ENCODE data around the gene BEAN1. TPM values are rescaled to one million over a fixed set of nuclear protein-coding genes. Genes with fewer than 3 reads are reported as not detected.

The BEAN1 gene
- polyA plus RNA-seq, 1 of the 3 experiments (the other 2 are of a cell fraction) = 0.07 TPM

DNA sequence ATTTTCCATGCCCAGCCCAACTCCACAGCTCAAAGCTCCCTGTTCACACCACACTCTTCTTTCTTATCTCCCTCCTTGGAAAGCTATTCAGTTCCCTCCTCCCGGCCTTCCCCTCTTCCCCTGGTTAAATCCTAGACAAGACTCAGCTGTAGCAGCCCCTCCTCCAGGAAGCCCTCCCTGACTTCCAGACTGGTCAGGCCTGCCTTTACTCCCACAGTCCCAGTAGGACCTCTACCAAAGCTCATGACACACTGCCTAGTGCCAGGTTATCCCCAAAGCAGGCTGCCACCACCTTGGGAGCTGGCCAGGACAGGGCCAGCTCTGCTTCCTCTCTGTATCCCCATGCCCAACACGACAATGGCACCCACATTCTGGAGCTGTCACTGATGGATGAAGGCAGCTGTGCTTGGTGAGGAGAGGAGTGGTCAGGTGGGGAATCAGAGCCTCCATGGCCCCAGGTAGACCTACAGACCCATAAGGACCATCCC, 50.0 kb downstream of the BEAN1 start (continued):
- TF ChIP-seq, protein P1, sequence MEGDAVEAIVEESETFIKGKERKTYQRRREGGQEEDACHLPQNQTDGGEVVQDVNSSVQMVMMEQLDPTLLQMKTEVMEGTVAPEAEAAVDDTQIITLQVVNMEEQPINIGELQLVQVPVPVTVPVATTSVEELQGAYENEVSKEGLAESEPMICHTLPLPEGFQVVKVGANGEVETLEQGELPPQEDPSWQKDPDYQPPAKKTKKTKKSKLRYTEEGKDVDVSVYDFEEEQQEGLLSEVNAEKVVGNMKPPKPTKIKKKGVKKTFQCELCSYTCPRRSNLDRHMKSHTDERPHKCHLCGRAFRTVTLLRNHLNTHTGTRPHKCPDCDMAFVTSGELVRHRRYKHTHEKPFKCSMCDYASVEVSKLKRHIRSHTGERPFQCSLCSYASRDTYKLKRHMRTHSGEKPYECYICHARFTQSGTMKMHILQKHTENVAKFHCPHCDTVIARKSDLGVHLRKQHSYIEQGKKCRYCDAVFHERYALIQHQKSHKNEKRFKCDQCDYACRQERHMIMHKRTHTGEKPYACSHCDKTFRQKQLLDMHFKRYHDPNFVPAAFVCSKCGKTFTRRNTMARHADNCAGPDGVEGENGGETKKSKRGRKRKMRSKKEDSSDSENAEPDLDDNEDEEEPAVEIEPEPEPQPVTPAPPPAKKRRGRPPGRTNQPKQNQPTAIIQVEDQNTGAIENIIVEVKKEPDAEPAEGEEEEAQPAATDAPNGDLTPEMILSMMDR (IDR thresholded peaks at IDR 0.05) = no peak
- no peak for TF ChIP-seq RXRA (IDR thresholded peaks at IDR 0.05; ENCODE audit: borderline replicate concordance, low read depth)
- TF ChIP-seq, protein P2, sequence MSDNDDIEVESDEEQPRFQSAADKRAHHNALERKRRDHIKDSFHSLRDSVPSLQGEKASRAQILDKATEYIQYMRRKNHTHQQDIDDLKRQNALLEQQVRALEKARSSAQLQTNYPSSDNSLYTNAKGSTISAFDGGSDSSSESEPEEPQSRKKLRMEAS (IDR thresholded peaks at IDR 0.05; ENCODE audit: low read depth) = no peak
- no peak for TF ChIP-seq TEAD4 (IDR thresholded peaks at IDR 0.05; ENCODE audit: borderline replicate concordance, insufficient read depth)
- TF ChIP-seq FOXJ3 (CRISPR knock-in tag; IDR thresholded peaks at IDR 0.05) = no peak

DNA sequence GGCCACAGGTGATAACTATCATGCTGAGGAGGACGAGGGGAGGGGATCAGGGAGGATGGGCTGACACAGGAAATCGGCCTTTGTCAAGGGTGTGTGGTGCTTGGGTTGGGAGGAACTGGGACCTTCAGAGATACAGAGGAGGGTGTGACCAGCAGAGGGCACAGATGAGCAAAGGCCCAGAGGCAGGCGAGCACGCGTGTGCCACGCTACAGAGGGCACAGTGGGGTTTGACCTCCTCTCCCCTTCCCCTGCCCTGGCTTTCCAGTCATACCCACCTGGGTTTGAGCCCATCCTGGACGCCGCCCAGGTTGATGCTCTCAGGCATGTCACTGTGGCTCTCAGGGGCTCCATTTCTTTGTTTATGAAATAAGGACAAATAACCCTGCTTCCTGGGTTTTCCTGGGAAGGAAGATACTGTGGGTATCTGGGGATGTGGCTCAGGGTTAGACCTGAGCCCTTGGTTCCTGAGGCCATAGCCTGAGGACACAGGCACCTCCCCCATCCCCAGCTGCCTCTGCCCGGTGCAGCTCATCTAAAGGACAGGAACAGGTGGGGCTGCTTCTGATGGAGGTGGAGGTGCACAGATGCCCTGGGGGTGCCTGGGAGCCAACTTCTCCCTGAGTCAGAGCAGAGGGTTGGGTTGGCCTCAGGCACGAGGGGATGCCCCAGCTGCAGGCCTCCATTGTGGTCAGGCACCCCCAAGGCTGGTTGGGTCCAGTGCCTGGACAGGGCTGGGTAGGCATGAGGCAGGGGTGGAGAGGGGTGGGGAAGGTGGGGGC, 51.8 kb downstream of the BEAN1 start:
- Histone ChIP-seq H3K9ac (no peak overlapping the region), H3K27me3 (ENCODE audit: insufficient read depth) (no peaks in the 10 kb centered on the region), H3K9me2 (no peaks in the 10 kb centered on the region), H3K36me3 (replicated peaks in 1 of 2; ENCODE audit: control insufficient read depth in 1 of 2, insufficient read depth in 2 of 2, low read length in 1 of 2) (no peaks in the 10 kb centered on the region), H3K9me3 (no peaks in the 10 kb centered on the region), H4K20me1 (ENCODE audit: insufficient read depth) (no peaks in the 10 kb centered on the region), H3K4me2 (no peak overlapping the region), H3K4me3 (ENCODE audit: low read depth in 2 of 2, low read length in 1 of 2) (no peak overlapping the region), H3K27ac (ENCODE audit: low read depth in 2 of 2, low read length in 1 of 2) (no peak overlapping the region), H3K4me1 (ENCODE audit: control insufficient read depth in 1 of 2, insufficient read depth in 2 of 2, low read depth in 1 of 2, low read length in 1 of 2) (peaks cover 0 to 2% of the 10 kb centered on the region in 2 experiments; a peak in 1 of 4 replicates), H3F3A (replicated peaks; ENCODE audit: insufficient read depth) (peaks cover 4% of the 10 kb centered on the region), H3K79me2 (ENCODE audit: insufficient read depth) (no peaks in the 10 kb centered on the region), H2AFZ (ENCODE audit: low read depth) (no peak overlapping the region)
- CTCF ChIA-PET = interaction anchor here (0.9 to 22.3 kb wide), 4 partner anchors 11 to 76 kb away, joined by 3 to 299 read pairs (median 3); no protein-coding TSS in a partner anchor
- DNase-seq = peak; percentile 77
- WGBS (ENCODE audit: low lambda C conversion rate) = 52% methylated on average over 8 of the region's 10 CpGs
- POLR2A ChIA-PET = no interaction called here
- no peak for TF ChIP-seq RFX5 (IDR thresholded peaks at IDR 0.05; ENCODE audit: low read length)
- TF ChIP-seq SMC3 (IDR thresholded peaks at IDR 0.05; ENCODE audit: low read depth, low read length) = peak; percentile 40
- TF ChIP-seq, protein P3, sequence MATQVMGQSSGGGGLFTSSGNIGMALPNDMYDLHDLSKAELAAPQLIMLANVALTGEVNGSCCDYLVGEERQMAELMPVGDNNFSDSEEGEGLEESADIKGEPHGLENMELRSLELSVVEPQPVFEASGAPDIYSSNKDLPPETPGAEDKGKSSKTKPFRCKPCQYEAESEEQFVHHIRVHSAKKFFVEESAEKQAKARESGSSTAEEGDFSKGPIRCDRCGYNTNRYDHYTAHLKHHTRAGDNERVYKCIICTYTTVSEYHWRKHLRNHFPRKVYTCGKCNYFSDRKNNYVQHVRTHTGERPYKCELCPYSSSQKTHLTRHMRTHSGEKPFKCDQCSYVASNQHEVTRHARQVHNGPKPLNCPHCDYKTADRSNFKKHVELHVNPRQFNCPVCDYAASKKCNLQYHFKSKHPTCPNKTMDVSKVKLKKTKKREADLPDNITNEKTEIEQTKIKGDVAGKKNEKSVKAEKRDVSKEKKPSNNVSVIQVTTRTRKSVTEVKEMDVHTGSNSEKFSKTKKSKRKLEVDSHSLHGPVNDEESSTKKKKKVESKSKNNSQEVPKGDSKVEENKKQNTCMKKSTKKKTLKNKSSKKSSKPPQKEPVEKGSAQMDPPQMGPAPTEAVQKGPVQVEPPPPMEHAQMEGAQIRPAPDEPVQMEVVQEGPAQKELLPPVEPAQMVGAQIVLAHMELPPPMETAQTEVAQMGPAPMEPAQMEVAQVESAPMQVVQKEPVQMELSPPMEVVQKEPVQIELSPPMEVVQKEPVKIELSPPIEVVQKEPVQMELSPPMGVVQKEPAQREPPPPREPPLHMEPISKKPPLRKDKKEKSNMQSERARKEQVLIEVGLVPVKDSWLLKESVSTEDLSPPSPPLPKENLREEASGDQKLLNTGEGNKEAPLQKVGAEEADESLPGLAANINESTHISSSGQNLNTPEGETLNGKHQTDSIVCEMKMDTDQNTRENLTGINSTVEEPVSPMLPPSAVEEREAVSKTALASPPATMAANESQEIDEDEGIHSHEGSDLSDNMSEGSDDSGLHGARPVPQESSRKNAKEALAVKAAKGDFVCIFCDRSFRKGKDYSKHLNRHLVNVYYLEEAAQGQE (IDR thresholded peaks at IDR 0.05; ENCODE audit: low read depth, low read length) = no peak
- TF ChIP-seq, protein P4, sequence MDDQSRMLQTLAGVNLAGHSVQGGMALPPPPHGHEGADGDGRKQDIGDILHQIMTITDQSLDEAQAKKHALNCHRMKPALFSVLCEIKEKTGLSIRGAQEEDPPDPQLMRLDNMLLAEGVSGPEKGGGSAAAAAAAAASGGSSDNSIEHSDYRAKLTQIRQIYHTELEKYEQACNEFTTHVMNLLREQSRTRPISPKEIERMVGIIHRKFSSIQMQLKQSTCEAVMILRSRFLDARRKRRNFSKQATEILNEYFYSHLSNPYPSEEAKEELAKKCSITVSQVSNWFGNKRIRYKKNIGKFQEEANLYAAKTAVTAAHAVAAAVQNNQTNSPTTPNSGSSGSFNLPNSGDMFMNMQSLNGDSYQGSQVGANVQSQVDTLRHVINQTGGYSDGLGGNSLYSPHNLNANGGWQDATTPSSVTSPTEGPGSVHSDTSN (IDR thresholded peaks at IDR 0.05) = no peak
- no peak for TF ChIP-seq TCF12 (IDR thresholded peaks at IDR 0.05)
- TF ChIP-seq RXRA (IDR thresholded peaks at IDR 0.05; ENCODE audit: borderline replicate concordance, low read depth) = no peak
- no peak for TF ChIP-seq POLR2AphosphoS5 (IDR thresholded peaks at IDR 0.05; ENCODE audit: low read depth, low read length)
- peak; percentile 38 for TF ChIP-seq RAD21 (IDR thresholded peaks at IDR 0.05; ENCODE audit: low read length)
- TF ChIP-seq FOXM1 (IDR thresholded peaks at IDR 0.05; ENCODE audit: low read depth) = no peak
- TF ChIP-seq, protein P1 (IDR thresholded peaks at IDR 0.05) = peak; percentile 60
- TF ChIP-seq, protein P5, sequence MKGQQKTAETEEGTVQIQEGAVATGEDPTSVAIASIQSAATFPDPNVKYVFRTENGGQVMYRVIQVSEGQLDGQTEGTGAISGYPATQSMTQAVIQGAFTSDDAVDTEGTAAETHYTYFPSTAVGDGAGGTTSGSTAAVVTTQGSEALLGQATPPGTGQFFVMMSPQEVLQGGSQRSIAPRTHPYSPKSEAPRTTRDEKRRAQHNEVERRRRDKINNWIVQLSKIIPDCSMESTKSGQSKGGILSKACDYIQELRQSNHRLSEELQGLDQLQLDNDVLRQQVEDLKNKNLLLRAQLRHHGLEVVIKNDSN (IDR thresholded peaks at IDR 0.05; ENCODE audit: borderline replicate concordance, low read depth) = no peak
- TF ChIP-seq GATA2 (CRISPR knock-in tag; IDR thresholded peaks at IDR 0.05) = no peak
- no peak for TF ChIP-seq MEF2A (IDR thresholded peaks at IDR 0.05; ENCODE audit: borderline replicate concordance, low read depth)
- no peak for TF ChIP-seq YY1 (IDR thresholded peaks at IDR 0.05; ENCODE audit: low read depth)
- TF ChIP-seq JUND (IDR thresholded peaks at IDR 0.05) = no peak
- no peak for TF ChIP-seq NFIC (IDR thresholded peaks at IDR 0.05; ENCODE audit: borderline replicate concordance)
- no peak for TF ChIP-seq GABPA (IDR thresholded peaks at IDR 0.05; ENCODE audit: low read depth)

Data from SK-N-SH (cell line).